ENCODE data around the gene TMEM87B. TPM values are rescaled to one million over a fixed set of nuclear protein-coding genes. Genes with fewer than 3 reads are reported as not detected.
"Not testable (repeated sequence)": the region's sequence is repeated elsewhere in the genome, so short reads cannot be mapped to it uniquely, and the experiment has no call there.

Gene TMEM87B
- total RNA-seq, 2 donors from 2014 or later, result 26.1 to 35.3 TPM

DNA sequence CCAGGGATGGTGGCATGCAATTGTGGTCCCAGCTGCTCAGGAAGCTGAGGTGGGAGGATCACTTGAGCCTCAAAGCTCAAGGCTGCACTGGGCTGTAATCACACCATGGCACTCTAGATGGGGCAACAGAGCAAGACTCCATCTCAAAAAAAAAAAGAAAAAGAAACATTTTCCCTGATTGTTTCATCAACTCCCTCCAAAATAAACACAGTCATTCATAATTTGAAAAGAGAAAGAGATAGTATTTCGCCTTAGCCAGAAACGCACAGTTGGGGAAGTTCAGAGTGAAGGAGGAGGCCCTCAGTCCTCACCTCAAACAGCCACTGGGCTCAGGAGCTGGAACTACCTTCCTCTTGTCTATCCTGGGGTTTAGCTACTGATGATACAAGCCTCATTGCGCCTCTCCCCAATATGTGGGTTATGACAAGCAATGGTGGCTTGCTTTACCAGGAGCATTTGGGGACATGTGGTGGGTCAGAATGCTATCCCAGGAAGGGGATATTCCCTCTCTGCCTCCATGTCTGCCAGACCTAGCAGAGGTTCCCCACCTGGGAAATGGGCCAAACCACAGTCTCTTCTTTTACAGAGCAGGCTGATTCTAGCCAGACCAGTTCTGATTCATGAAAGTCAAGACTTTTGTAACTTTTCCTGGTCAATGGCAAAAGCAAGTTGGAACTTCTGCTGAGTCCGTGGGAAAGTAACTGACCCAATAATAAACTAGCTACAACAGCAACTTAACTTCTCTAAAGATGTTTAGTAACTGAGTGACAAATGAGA lies 22.2 kb upstream of the TMEM87B start:
- H3K4me3 ChIP-seq, result no peak overlapping the region
- peak overlapping the region; percentile 34 to 57 for H3K27ac ChIP-seq
- H3K4me1 ChIP-seq (ENCODE audit: control insufficient read depth in 1 of 2, low read depth in 2 of 2), result peaks cover 34 to 47% of the 10 kb centered on the region in 2 donors
- H3K9me3 ChIP-seq, result no peaks in the 10 kb centered on the region
- DNase-seq (ENCODE audit: low spot score) (no peak), ATAC-seq (ENCODE audit: insufficient number of reproducible peaks, low FRiP score, low read depth) (peak; percentile 78)
- TF ChIP-seq, protein P1, sequence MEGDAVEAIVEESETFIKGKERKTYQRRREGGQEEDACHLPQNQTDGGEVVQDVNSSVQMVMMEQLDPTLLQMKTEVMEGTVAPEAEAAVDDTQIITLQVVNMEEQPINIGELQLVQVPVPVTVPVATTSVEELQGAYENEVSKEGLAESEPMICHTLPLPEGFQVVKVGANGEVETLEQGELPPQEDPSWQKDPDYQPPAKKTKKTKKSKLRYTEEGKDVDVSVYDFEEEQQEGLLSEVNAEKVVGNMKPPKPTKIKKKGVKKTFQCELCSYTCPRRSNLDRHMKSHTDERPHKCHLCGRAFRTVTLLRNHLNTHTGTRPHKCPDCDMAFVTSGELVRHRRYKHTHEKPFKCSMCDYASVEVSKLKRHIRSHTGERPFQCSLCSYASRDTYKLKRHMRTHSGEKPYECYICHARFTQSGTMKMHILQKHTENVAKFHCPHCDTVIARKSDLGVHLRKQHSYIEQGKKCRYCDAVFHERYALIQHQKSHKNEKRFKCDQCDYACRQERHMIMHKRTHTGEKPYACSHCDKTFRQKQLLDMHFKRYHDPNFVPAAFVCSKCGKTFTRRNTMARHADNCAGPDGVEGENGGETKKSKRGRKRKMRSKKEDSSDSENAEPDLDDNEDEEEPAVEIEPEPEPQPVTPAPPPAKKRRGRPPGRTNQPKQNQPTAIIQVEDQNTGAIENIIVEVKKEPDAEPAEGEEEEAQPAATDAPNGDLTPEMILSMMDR (IDR thresholded peaks at IDR 0.05), result no peak
- no peaks in the 10 kb centered on the region for H3K36me3 ChIP-seq
- H3K27me3 ChIP-seq (replicated peaks; ENCODE audit: insufficient read depth), result no peaks in the 10 kb centered on the region

DNA sequence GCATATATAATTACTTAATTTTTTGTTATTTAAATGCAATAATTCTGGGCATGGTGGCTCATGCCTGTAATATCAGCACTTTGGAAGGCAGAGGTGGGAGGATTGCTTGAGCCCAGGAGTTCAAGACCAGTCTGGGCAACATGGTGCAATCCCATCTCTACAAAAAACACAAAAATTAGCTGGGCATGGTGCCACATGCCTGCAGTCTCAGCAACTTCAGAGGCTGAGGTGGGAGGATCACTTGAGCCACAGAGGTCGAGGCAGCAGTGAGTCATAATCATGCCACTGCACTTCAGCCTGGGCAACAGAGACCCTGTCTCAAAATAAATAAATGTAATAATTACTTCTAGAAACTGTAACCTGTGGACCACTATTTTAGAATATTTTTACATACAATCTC lies 21.5 kb upstream of the TMEM87B start:
- no peak for DNase-seq (ENCODE audit: low spot score)
- Histone ChIP-seq H3K4me1 (ENCODE audit: control insufficient read depth in 1 of 2, low read depth in 2 of 2) (peaks cover 32 to 43% of the 10 kb centered on the region in 2 donors), H3K9me3 (no peaks in the 10 kb centered on the region), H3K36me3 (no peaks in the 10 kb centered on the region), H3K4me3 (no peak overlapping the region), H3K27ac (peak overlapping the region; percentile 34 to 57), H3K27me3 (replicated peaks; ENCODE audit: insufficient read depth) (no peaks in the 10 kb centered on the region)
- ATAC-seq (ENCODE audit: insufficient number of reproducible peaks, low FRiP score, low read depth), result peak; percentile 48
- TF ChIP-seq, protein P1 (IDR thresholded peaks at IDR 0.05), result no peak

DNA sequence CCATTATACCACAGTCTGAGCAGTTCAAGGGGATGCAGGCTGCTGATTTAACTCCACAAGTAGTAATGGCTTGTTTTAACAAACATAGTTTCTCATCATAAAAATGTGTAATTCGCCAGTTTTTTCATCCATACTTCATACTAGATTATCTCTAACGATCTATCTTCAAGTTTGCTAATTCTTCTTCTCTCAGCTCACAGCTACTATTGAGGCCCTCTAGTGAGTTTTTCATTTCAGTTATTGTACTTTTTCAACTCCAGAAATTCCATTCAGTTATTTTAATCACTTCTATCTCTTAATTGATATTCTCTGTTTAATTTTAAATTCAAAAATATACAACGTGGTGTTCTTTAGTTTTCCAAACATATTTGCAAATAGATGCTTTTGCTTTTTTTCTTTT lies 20.1 kb upstream of the TMEM87B start:
- no peak for DNase-seq (ENCODE audit: low spot score)

DNA sequence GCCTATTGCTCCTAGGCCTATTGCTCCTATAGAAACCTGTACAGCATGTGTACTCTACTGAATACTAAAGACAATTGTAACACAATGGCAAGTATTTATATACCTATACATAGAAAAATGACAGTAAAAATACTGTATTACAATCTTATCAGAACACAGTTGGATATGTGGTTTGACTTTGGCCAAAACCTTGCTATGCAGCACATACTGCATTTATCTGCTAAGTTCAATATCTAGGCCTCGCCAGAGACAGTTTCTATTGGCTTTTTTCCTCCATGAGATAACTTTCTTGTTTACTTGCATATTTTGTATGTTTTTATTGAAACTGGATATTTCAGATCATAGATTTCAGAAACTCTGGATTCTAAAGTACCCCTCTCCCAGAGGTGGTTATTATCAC lies 19.3 kb upstream of the TMEM87B start:
- no peak for DNase-seq (ENCODE audit: low spot score)
- Histone ChIP-seq H3K4me3 (no peak overlapping the region), H3K4me1 (ENCODE audit: control insufficient read depth in 1 of 2, low read depth in 2 of 2) (peaks cover 26 to 31% of the 10 kb centered on the region in 2 donors), H3K27ac (no peak overlapping the region), H3K36me3 (no peaks in the 10 kb centered on the region), H3K27me3 (replicated peaks; ENCODE audit: insufficient read depth) (no peaks in the 10 kb centered on the region), H3K9me3 (no peaks in the 10 kb centered on the region)
- TF ChIP-seq, protein P1 (IDR thresholded peaks at IDR 0.05), result no peak
- no peak for ATAC-seq (ENCODE audit: insufficient number of reproducible peaks, low FRiP score, low read depth)

More for the DNA sequence above, 20.1 kb upstream of the TMEM87B start:
- H3K27ac ChIP-seq, result no peak overlapping the region
- H3K27me3 ChIP-seq (replicated peaks; ENCODE audit: insufficient read depth), result no peaks in the 10 kb centered on the region
- peaks cover 26 to 32% of the 10 kb centered on the region in 2 donors for H3K4me1 ChIP-seq (ENCODE audit: control insufficient read depth in 1 of 2, low read depth in 2 of 2)
- no peaks in the 10 kb centered on the region for H3K9me3 ChIP-seq
- TF ChIP-seq, protein P1 (IDR thresholded peaks at IDR 0.05), result no peak
- no peaks in the 10 kb centered on the region for H3K36me3 ChIP-seq
- no peak for ATAC-seq (ENCODE audit: insufficient number of reproducible peaks, low FRiP score, low read depth)
- no peak overlapping the region for H3K4me3 ChIP-seq

DNA sequence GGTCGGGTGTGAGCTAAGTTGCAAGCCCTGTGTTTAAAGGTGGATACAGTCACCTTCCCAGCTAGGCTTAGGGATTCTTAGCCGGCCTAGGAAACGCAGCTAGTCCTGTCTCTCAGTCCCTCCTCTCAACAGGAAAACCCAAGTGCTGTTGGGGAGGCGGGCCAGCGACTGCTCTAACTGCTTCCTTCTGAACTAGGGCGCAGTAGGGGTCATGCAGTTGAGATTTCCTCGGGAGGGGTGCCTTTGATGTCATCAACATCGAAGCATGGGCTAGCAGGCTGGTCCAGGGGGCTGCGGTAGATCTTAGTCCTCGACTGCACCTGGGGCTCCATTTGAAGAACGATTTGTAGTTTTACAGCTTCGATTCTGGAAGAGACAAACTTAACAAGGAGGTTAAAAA lies 15.5 kb upstream of the TMEM87B start:
- H3K9me3 ChIP-seq; ATAC-seq (ENCODE audit: insufficient number of reproducible peaks, low FRiP score, low read depth); DNase-seq (ENCODE audit: low spot score): not testable (repeated sequence)

DNA sequence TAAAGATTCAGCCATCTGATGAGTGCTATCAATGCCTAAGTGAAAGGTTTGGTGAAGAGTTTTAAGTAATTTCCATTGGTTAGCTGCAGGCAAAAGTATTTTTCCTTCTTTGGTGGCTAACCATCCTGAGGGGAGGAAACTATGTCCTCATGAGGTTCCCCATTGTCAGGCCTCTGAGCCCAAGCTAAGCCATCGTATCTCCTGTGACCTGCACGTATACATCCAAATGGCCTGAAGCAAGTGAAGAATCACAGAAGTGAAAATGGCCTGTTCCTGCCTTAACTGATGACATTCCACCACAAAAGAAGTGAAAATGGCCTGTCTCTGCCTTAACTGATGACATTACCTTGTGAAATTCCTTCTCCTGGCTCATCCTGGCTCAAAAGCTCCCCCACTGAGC lies 15.0 kb upstream of the TMEM87B start:
- H3K4me1 ChIP-seq (ENCODE audit: control insufficient read depth in 1 of 2, low read depth in 2 of 2); DNase-seq (ENCODE audit: low spot score); H3K36me3 ChIP-seq; H3K27ac ChIP-seq; ATAC-seq (ENCODE audit: insufficient number of reproducible peaks, low FRiP score, low read depth); H3K9me3 ChIP-seq; H3K4me3 ChIP-seq; H3K27me3 ChIP-seq (replicated peaks; ENCODE audit: insufficient read depth): not testable (repeated sequence)

More for the DNA sequence above, 15.5 kb upstream of the TMEM87B start:
- not testable (repeated sequence) for H3K27me3 ChIP-seq (replicated peaks; ENCODE audit: insufficient read depth); H3K4me1 ChIP-seq (ENCODE audit: control insufficient read depth in 1 of 2, low read depth in 2 of 2); H3K36me3 ChIP-seq; H3K4me3 ChIP-seq; H3K27ac ChIP-seq

DNA sequence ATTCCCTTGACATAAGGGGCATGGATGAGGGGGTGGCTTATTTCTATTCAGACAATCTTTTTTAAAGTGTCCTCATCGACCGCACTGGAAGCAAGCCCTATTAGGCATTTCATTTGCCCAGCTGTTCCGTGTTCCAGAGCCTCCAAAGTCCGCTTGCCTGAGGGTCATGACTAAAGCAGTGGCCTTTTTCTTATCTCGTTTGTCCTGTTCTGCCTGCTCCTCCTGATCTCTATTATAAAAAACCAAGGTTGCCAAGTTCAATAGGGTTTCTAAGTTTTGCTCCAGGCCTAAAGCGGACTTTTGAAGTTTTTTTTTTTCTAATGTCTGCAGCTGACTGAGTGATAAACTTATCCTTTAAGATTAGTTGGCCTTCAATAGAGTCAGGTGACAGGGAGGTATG lies 13.6 kb upstream of the TMEM87B start:
- not testable (repeated sequence) for H3K4me3 ChIP-seq; DNase-seq (ENCODE audit: low spot score); H3K4me1 ChIP-seq (ENCODE audit: control insufficient read depth in 1 of 2, low read depth in 2 of 2); ATAC-seq (ENCODE audit: insufficient number of reproducible peaks, low FRiP score, low read depth); H3K27me3 ChIP-seq (replicated peaks; ENCODE audit: insufficient read depth); H3K36me3 ChIP-seq; H3K27ac ChIP-seq; H3K9me3 ChIP-seq

Data from thoracic aorta (tissue), 2 donors.